MCF 10A (cell line): ENCODE measurements around the gene NYAP1. TPM values are rescaled to one million over a fixed set of nuclear protein-coding genes. Genes with fewer than 3 reads are reported as not detected.

Experiments used
- BruUV-seq: library from RNA; stranded (reverse); fragments of 400-500 nt; replicated peaks from 2 replicates; lab custom pipeline; 2021; lab: Mats Ljungman, UMichigan
- CTCF ChIA-PET: fragments of 300-600 bp; sonication (Branson Sonifier 250); formaldehyde crosslinking; extraction: SDS; loops from one replicate; lab custom pipeline; 2021; ENCODE audit warnings: antibody characterized with exemption, inconsistent platforms; lab: Yijun Ruan, JAX
- POLR2A ChIA-PET: fragments of 300-600, 350-650 bp; sonication (Branson Sonifier 250); formaldehyde crosslinking; extraction: SDS; loops from one replicate; lab custom pipeline; 2020; ENCODE audit warnings: antibody characterized with exemption, inconsistent platforms; lab: Yijun Ruan, JAX
- DNase-seq: peaks from one replicate; pipeline ENCODE4 v3.0.0-alpha.2; 2018; ENCODE audit not compliant: unreplicated experiment
- H3K27ac Mint-ChIP-seq: one replicate; pipeline ENCODE4 v1.8.0; 2022; ENCODE audit warnings: mild to moderate bottlenecking, low read depth, mixed read lengths; ENCODE audit not compliant: unreplicated experiment
- H3K27me3 Mint-ChIP-seq: one replicate; pipeline ENCODE4 v1.8.0; 2022; ENCODE audit warnings: mixed read lengths; ENCODE audit not compliant: insufficient read depth, unreplicated experiment
- H3K36me3 Mint-ChIP-seq: one replicate; pipeline ENCODE4 v1.8.0; 2022; ENCODE audit warnings: mild to moderate bottlenecking, moderate library complexity, mixed read lengths; ENCODE audit not compliant: insufficient read depth, unreplicated experiment
- H3K4me1 Mint-ChIP-seq: one replicate; pipeline ENCODE4 v1.8.0; 2022; ENCODE audit warnings: mixed read lengths; ENCODE audit not compliant: insufficient read depth, unreplicated experiment
- H3K4me3 Mint-ChIP-seq: one replicate; pipeline ENCODE4 v1.8.0; 2022; ENCODE audit warnings: mild to moderate bottlenecking, moderate library complexity, mixed read lengths; ENCODE audit not compliant: unreplicated experiment
- H3K9me3 Mint-ChIP-seq: one replicate; pipeline ENCODE4 v1.8.0; 2022; ENCODE audit warnings: mixed read lengths; ENCODE audit not compliant: unreplicated experiment
- CTCF ChIP-seq: fragments of 200-600 bp; IDR thresholded peaks from one replicate; pipeline ENCODE4 v1.8.0; 2022; ENCODE audit warnings: antibody characterized with exemption, mild to moderate bottlenecking; ENCODE audit not compliant: unreplicated experiment
- intact Hi-C: fragments of 100-400 bp; cut with micrococcal nuclease; formaldehyde crosslinking; loops from 2 replicates; pipeline ENCODE4 v1.14.1; 2022
- total RNA-seq: library from RNA; stranded (reverse); gene quantifications from 2 replicates; pipeline ENCODE4 v1.2.3, GENCODE V29; 2022

Gene NYAP1
- total RNA-seq, 1 experiment from 2014 or later, result 0.21 TPM

GRCh38 chr7:100490483-100491191 lies 6.9 kb downstream of the NYAP1 start:
- POLR2A ChIA-PET, result no interaction called here

GRCh38 chr7:100491192-100491578 lies 7.5 kb downstream of the NYAP1 start:
- CTCF ChIA-PET, result interaction anchor here (1.0 to 1.5 kb wide), 2 partner anchors 11 to 68 kb away, joined by 3 to 5 read pairs; no protein-coding TSS in a partner anchor
- BruUV-seq, result no TSS peak
- Mint-ChIP-seq H3K9me3 (no peaks in the 10 kb centered on the region), H3K27me3 (no peaks in the 10 kb centered on the region), H3K27ac (no peak overlapping the region), H3K36me3 (peaks cover 6% of the 10 kb centered on the region), H3K4me1 (no peaks in the 10 kb centered on the region), H3K4me3 (no peak overlapping the region)
- POLR2A ChIA-PET, result no interaction called here
- no peak for DNase-seq
- no peak for TF ChIP-seq CTCF
- intact Hi-C loops, result no loop called here

More at GRCh38 chr7:100490483-100491191, 6.9 kb downstream of the NYAP1 start:
- no peak overlapping the region for H3K27ac Mint-ChIP-seq
- intact Hi-C loops, result no loop called here
- peaks cover 6% of the 10 kb centered on the region for H3K36me3 Mint-ChIP-seq
- CTCF ChIA-PET, result interaction anchor here (0.5 to 1.1 kb wide), 2 partner anchors 69 to 201 kb away, joined by 3 to 4 read pairs; no protein-coding TSS in a partner anchor
- no peaks in the 10 kb centered on the region for H3K27me3 Mint-ChIP-seq
- no peak for TF ChIP-seq CTCF
- H3K4me1 Mint-ChIP-seq, result no peaks in the 10 kb centered on the region
- no peak for DNase-seq
- no TSS peak for BruUV-seq
- H3K9me3 Mint-ChIP-seq, result no peaks in the 10 kb centered on the region
- H3K4me3 Mint-ChIP-seq, result no peak overlapping the region

DNA sequence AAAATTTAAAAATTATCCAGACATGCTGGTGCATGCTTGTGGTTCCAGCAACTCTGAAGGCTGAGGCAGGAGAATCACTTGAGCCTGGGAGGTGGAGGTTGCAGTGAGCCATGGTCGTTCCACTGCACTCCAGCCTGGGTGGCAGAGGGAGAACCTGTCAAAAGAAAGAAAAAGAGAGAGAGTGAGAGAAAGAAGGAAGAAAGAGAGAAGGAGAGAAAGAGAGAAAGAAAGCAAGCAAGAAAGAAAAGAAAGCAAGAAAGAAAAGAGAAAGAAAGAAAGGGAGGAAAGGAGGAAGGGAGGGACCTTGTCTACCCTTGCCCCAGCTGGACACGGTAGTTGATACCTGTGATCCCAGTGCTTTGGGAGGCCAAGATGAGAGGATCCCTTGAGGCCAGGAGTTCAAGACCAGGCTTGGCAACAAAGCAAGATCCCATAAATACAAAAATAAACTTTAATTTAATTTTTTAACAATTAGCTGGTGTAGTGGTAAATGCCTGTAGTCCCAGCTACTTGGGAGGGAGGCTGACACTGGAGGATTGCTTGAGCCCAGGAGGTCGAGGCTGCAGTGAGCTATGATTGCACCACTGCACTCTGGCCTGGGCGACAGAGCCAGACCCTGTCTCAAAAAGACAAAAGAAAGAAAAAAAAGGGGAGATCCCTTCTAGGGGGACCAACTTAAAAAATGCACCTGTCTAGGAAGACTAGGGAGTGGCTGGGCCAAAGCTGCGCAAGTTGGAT lies 9.2 kb downstream of the NYAP1 start:
- no peaks in the 10 kb centered on the region for H3K4me1 Mint-ChIP-seq
- no peak for DNase-seq
- no peak overlapping the region for H3K27ac Mint-ChIP-seq
- POLR2A ChIA-PET, result interaction anchor here (0.6 kb wide), 1 partner anchor 227 kb away, joined by 3 read pairs; no protein-coding TSS in a partner anchor
- no TSS peak for BruUV-seq
- CTCF ChIA-PET, result interaction anchor here (0.6 to 1.5 kb wide), 5 partner anchors 10 to 1131 kb away, joined by 3 to 5 read pairs (median 4); no protein-coding TSS in a partner anchor
- no peak for TF ChIP-seq CTCF
- H3K27me3 Mint-ChIP-seq, result no peaks in the 10 kb centered on the region
- H3K9me3 Mint-ChIP-seq, result no peaks in the 10 kb centered on the region
- intact Hi-C loops, result no loop called here
- no peak overlapping the region for H3K4me3 Mint-ChIP-seq
- H3K36me3 Mint-ChIP-seq, result peaks cover 6% of the 10 kb centered on the region
